Measurements from ENCODE around the gene HPS6.

The HPS6 gene

GRCh38 chr10:102116656-102117055 is 51.5 kb downstream of the HPS6 start:
- Mint-ChIP-seq H3K4me3 (peak overlapping the region; percentile 80), H3K27ac (peak overlapping the region; percentile 94), H3K36me3 (peaks cover 5% of the 10 kb centered on the region), H3K4me1 (peaks cover 73% of the 10 kb centered on the region), H3K27me3 (no peaks in the 10 kb centered on the region), H3K9me3 (no peaks in the 10 kb centered on the region)
- CTCF ChIA-PET, result interaction anchor here (1.3 kb wide), 1 partner anchor 16 kb away, joined by 4 read pairs; the partner anchor contains the start of gene PPRC1
- DNase-seq, result no peak
